ENCODE results near the gene PDLIM4.
A peak's percentile ranks its signal among the peaks of the same experiment; 100 is the strongest.

PDLIM4 gene

DNA sequence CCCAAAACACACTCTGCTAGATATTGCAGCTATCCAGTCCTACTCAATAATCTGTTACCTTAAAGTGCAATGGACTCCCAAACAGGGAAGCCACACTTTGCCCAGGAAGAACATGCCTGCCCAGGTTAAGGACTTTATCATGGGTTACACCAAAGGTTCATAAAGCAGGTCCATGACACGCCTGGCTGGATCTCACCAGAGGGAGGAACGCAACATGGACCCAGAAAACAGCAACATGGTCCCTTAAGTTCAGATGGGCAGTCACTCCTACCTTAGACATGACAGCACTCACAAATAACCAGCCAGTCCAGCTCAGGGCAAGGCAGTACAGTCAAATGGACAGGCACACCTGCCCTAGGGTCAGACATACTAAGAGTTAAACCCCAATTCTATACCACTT lies 33.6 kb upstream of the PDLIM4 start:
- no peak overlapping the region for H4K91ac ChIP-seq (ENCODE audit: low read length)

DNA sequence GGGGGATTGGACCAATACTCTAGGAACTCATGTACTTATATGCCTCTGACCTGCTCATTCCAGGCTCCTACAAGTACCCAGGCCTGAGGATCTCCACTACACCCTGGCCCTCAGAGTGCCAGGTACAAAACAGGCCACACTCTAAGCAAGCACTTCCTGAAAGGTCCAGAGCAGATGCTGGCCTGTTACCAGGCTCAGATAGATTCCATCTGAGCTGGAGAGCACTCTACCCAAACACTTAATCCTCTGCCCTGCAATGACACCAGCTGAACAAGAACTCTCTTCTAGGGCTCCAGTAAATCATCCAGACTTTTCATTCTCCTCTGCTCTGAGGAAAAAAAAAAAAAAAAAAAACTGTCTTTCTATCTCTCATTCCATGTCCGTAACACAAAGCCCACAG lies 32.8 kb upstream of the PDLIM4 start:
- Histone ChIP-seq H4K91ac (ENCODE audit: low read length) (no peak overlapping the region), H3K27me3 (ENCODE audit: control insufficient read depth in 1 of 2, insufficient read depth in 1 of 2, low read length in 2 of 2) (no peaks in the 10 kb centered on the region)
- WGBS: 88% methylated on average over 1 of the region's 1 CpG

More for the DNA sequence above, 33.6 kb upstream of the PDLIM4 start:
- Histone ChIP-seq H3K9me3 (ENCODE audit: control insufficient read depth, low read length) (no peaks in the 10 kb centered on the region), H3K4me1 (ENCODE audit: control insufficient read depth, insufficient read depth, low read depth, low read length) (peaks cover 26% of the 10 kb centered on the region), H2BK120ac (ENCODE audit: low read depth, low read length) (no peak overlapping the region), H2AK5ac (ENCODE audit: low read length, severe bottlenecking) (no peak overlapping the region), H2BK12ac (ENCODE audit: low read length in 2 of 2) (no peak overlapping the region), H3K14ac (ENCODE audit: low read length in 2 of 2) (no peak overlapping the region), H3K4me3 (ENCODE audit: insufficient read depth in 1 of 2, low read depth in 1 of 2, low read length in 2 of 2) (no peak overlapping the region), H3K79me1 (replicated peaks; ENCODE audit: low read length, poor library complexity, severe bottlenecking) (peaks cover 54% of the 10 kb centered on the region), H3K23ac (ENCODE audit: low read length in 2 of 2) (no peak overlapping the region), H3K18ac (ENCODE audit: low read depth in 1 of 2, low read length in 2 of 2) (no peak overlapping the region), H2AFZ (ENCODE audit: low read depth, low read length) (no peak overlapping the region), H3K9ac (ENCODE audit: low read length) (peak overlapping the region; percentile 85), H3K4ac (ENCODE audit: low read depth in 1 of 2, low read length in 2 of 2) (no peak overlapping the region), H2BK15ac (ENCODE audit: low read depth, poor library complexity, severe bottlenecking) (no peak overlapping the region), H3K4me2 (ENCODE audit: low read length, poor library complexity, severe bottlenecking) (no peak overlapping the region), H2BK5ac (ENCODE audit: low read depth, low read length, poor library complexity, severe bottlenecking) (no peak overlapping the region), H3K36me3 (ENCODE audit: control insufficient read depth in 1 of 2, insufficient read depth in 2 of 2, low read depth in 1 of 2, low read length in 2 of 2) (peaks cover 0 to 7% of the 10 kb centered on the region in 2 experiments), H3K27me3 (ENCODE audit: control insufficient read depth in 1 of 2, insufficient read depth in 1 of 2, low read length in 2 of 2) (no peaks in the 10 kb centered on the region), H3K27ac (ENCODE audit: low read length, poor library complexity, severe bottlenecking) (no peak overlapping the region), H4K8ac (ENCODE audit: low read length) (no peak overlapping the region)
- 97% methylated on average over 2 of the region's 2 CpGs for WGBS
- no peak for DNase-seq

DNA sequence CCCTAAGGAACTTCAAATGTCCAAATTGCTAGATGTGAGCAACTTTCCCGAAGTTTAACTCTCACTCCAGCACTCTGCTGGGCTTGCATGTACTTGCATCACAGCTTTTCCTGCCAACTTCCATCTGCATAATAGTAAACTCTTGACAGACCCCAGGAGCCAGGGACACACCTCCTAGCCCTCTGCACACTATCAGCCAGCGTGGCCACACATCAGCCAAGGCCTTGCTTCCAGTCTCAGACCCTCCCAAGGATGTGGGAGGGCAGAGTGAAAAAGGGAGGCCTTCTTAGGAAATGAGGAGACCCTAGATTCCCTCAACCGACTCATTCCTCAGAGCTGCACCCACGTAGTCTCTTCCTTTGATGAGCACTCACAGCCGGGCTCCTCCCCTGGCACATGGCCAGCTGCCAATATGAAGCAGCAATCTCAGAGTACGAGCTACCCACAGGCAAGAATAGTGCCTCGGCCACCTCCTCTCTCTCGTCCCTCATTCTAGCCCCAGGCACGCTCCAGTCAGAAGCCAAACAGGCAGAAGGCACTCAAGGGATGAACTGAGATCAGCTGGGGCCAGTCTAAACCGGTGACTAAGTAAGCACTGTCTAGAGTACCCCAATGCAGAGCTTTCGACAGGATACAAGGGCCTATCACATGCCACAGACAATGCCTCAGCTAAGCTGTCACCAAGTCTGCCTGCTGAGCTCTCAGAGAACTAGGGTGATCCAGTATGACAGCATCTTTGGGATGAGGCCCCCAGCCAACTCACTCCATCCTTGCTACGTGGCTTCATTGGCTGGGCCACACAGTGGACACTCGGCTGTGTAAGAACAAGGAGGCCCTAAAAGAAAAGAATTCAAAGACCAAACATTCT lies 32.1 kb upstream of the PDLIM4 start:
- WGBS: 75% methylated on average over 13 of the region's 13 CpGs
- Histone ChIP-seq H2BK12ac (ENCODE audit: low read length in 2 of 2) (peak overlapping the region in 1 of 2 experiments; percentile 55), H3K27ac (ENCODE audit: low read length, poor library complexity, severe bottlenecking) (no peak overlapping the region), H2BK120ac (ENCODE audit: low read depth, low read length) (no peak overlapping the region), H4K91ac (ENCODE audit: low read length) (no peak overlapping the region), H3K18ac (ENCODE audit: low read depth in 1 of 2, low read length in 2 of 2) (peak overlapping the region in 1 of 2 experiments; percentile 25), H3K27me3 (ENCODE audit: control insufficient read depth in 1 of 2, insufficient read depth in 1 of 2, low read length in 2 of 2) (no peaks in the 10 kb centered on the region), H3K4me2 (ENCODE audit: low read length, poor library complexity, severe bottlenecking) (no peak overlapping the region), H2AK5ac (ENCODE audit: low read length, severe bottlenecking) (no peak overlapping the region), H3K4me1 (ENCODE audit: control insufficient read depth, insufficient read depth, low read depth, low read length) (peaks cover 26% of the 10 kb centered on the region), H3K9me3 (ENCODE audit: control insufficient read depth, low read length) (no peaks in the 10 kb centered on the region), H2AFZ (ENCODE audit: low read depth, low read length) (no peak overlapping the region), H2BK5ac (ENCODE audit: low read depth, low read length, poor library complexity, severe bottlenecking) (no peak overlapping the region), H4K8ac (ENCODE audit: low read length) (peak overlapping the region; percentile 20), H3K9ac (ENCODE audit: low read length) (peak overlapping the region; percentile 85), H2BK15ac (ENCODE audit: low read depth, poor library complexity, severe bottlenecking) (no peak overlapping the region), H3K14ac (ENCODE audit: low read length in 2 of 2) (peak overlapping the region in 1 of 2 experiments; percentile 69), H3K4me3 (ENCODE audit: insufficient read depth in 1 of 2, low read depth in 1 of 2, low read length in 2 of 2) (peak overlapping the region in 1 of 2 experiments; percentile 37), H3K23ac (ENCODE audit: low read length in 2 of 2) (no peak overlapping the region), H3K4ac (ENCODE audit: low read depth in 1 of 2, low read length in 2 of 2) (no peak overlapping the region), H3K36me3 (ENCODE audit: control insufficient read depth in 1 of 2, insufficient read depth in 2 of 2, low read depth in 1 of 2, low read length in 2 of 2) (peaks cover 0 to 4% of the 10 kb centered on the region in 2 experiments), H3K79me1 (replicated peaks; ENCODE audit: low read length, poor library complexity, severe bottlenecking) (peaks cover 40% of the 10 kb centered on the region)
- DNase-seq: peak; percentile 81

More for the DNA sequence above, 32.8 kb upstream of the PDLIM4 start:
- Histone ChIP-seq H3K4me3 (ENCODE audit: insufficient read depth in 1 of 2, low read depth in 1 of 2, low read length in 2 of 2) (peak overlapping the region in 1 of 2 experiments; percentile 38), H3K9me3 (ENCODE audit: control insufficient read depth, low read length) (no peaks in the 10 kb centered on the region), H2BK5ac (ENCODE audit: low read depth, low read length, poor library complexity, severe bottlenecking) (no peak overlapping the region), H2AFZ (ENCODE audit: low read depth, low read length) (no peak overlapping the region), H2BK15ac (ENCODE audit: low read depth, poor library complexity, severe bottlenecking) (no peak overlapping the region), H3K14ac (ENCODE audit: low read length in 2 of 2) (no peak overlapping the region), H3K4me2 (ENCODE audit: low read length, poor library complexity, severe bottlenecking) (no peak overlapping the region), H3K79me1 (replicated peaks; ENCODE audit: low read length, poor library complexity, severe bottlenecking) (peaks cover 46% of the 10 kb centered on the region), H4K8ac (ENCODE audit: low read length) (no peak overlapping the region), H2BK120ac (ENCODE audit: low read depth, low read length) (no peak overlapping the region), H3K27ac (ENCODE audit: low read length, poor library complexity, severe bottlenecking) (no peak overlapping the region), H3K18ac (ENCODE audit: low read depth in 1 of 2, low read length in 2 of 2) (no peak overlapping the region), H3K9ac (ENCODE audit: low read length) (peak overlapping the region; percentile 85), H3K23ac (ENCODE audit: low read length in 2 of 2) (no peak overlapping the region), H3K36me3 (ENCODE audit: control insufficient read depth in 1 of 2, insufficient read depth in 2 of 2, low read depth in 1 of 2, low read length in 2 of 2) (peaks cover 0 to 7% of the 10 kb centered on the region in 2 experiments), H2AK5ac (ENCODE audit: low read length, severe bottlenecking) (no peak overlapping the region), H2BK12ac (ENCODE audit: low read length in 2 of 2) (no peak overlapping the region), H3K4me1 (ENCODE audit: control insufficient read depth, insufficient read depth, low read depth, low read length) (peaks cover 26% of the 10 kb centered on the region), H3K4ac (ENCODE audit: low read depth in 1 of 2, low read length in 2 of 2) (no peak overlapping the region)
- DNase-seq: peak; percentile 65

DNA sequence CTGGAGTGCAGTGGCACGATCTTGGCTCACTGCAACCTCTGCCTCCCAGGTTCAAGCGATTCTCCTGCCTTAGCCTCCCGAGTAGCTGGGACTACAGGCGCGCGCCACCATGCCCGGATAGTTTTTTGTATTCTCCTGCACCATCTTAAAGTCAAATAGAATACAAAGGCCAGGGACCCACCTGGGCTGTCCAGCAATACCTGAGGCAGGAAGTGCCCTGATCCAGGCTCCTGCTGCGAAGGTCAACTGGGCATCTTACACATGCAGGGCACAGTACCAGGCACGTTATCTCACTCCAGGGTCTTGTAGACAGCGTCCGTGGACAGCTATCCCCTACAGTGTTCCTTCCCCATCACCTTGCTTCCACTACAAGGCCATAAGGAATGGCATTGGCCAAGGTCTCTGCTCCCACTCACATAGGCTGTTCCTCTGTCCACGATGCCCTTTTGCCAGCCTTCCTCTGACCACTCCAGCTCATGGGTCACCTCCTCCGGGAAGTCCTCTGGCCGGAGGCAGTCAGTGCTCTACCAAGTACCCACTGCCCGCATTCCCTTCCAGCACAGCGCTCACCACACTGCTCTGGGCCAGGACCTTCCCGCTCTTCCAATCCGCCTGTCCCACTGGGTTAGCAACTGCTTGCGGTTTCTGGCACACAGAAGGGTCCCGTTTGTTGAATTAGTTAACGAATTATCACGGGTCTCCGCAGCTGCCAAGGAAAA lies 30.8 kb upstream of the PDLIM4 start:
- peak overlapping the region; percentile 62 for H2AK5ac ChIP-seq (ENCODE audit: low read length, severe bottlenecking)
- H3K23ac ChIP-seq (ENCODE audit: low read length in 2 of 2): no peak overlapping the region
- no peak overlapping the region for H2BK5ac ChIP-seq (ENCODE audit: low read depth, low read length, poor library complexity, severe bottlenecking)
- H2BK12ac ChIP-seq (ENCODE audit: low read length in 2 of 2): peak overlapping the region in 1 of 2 experiments; percentile 3
- peak overlapping the region in 1 of 2 experiments; percentile 50 for H3K14ac ChIP-seq (ENCODE audit: low read length in 2 of 2)
- H3K9me3 ChIP-seq (ENCODE audit: control insufficient read depth, low read length): no peaks in the 10 kb centered on the region
- WGBS: 60% methylated on average over 23 of the region's 23 CpGs
- H3K18ac ChIP-seq (ENCODE audit: low read depth in 1 of 2, low read length in 2 of 2): peak overlapping the region; percentile 6 to 15
- H4K91ac ChIP-seq (ENCODE audit: low read length): no peak overlapping the region
- H3K27ac ChIP-seq (ENCODE audit: low read length, poor library complexity, severe bottlenecking): no peak overlapping the region
- H2AFZ ChIP-seq (ENCODE audit: low read depth, low read length): no peak overlapping the region
- H3K9ac ChIP-seq (ENCODE audit: low read length): peak overlapping the region; percentile 85
- H3K27me3 ChIP-seq (ENCODE audit: control insufficient read depth in 1 of 2, insufficient read depth in 1 of 2, low read length in 2 of 2): peaks cover 0 to 4% of the 10 kb centered on the region in 2 experiments
- peaks cover 26% of the 10 kb centered on the region for H3K4me1 ChIP-seq (ENCODE audit: control insufficient read depth, insufficient read depth, low read depth, low read length)
- H3K4me3 ChIP-seq (ENCODE audit: insufficient read depth in 1 of 2, low read depth in 1 of 2, low read length in 2 of 2): peak overlapping the region; percentile 76 to 82
- H3K4ac ChIP-seq (ENCODE audit: low read depth in 1 of 2, low read length in 2 of 2): no peak overlapping the region
- H4K8ac ChIP-seq (ENCODE audit: low read length): no peak overlapping the region
- no peak for DNase-seq
- peak overlapping the region; percentile 55 for H3K4me2 ChIP-seq (ENCODE audit: low read length, poor library complexity, severe bottlenecking)
- H2BK15ac ChIP-seq (ENCODE audit: low read depth, poor library complexity, severe bottlenecking): no peak overlapping the region
- peaks cover 32% of the 10 kb centered on the region for H3K79me1 ChIP-seq (replicated peaks; ENCODE audit: low read length, poor library complexity, severe bottlenecking)
- peaks cover 0 to 4% of the 10 kb centered on the region in 2 experiments for H3K36me3 ChIP-seq (ENCODE audit: control insufficient read depth in 1 of 2, insufficient read depth in 2 of 2, low read depth in 1 of 2, low read length in 2 of 2)
- no peak overlapping the region for H2BK120ac ChIP-seq (ENCODE audit: low read depth, low read length)
